A549 (cell line): Measurements from ENCODE around the gene SETDB2. TPM values are rescaled to one million over a fixed set of nuclear protein-coding genes. Genes with fewer than 3 reads are reported as not detected.

Experiments used
- ATAC-seq, 2 experiments: fragments of 200-7000 bp in 1 of 2; fragments of >200 bp in 1 of 2; cut with Nextera tagmentation in 1 of 2; cut with Tn5 transposase in 1 of 2; 3 replicates each; pipeline versions ENCODE4 v1.8.0 to v1.9.1; 2018 to 2020; ENCODE audit warnings: mild to moderate bottlenecking in 1 of 2, moderate library complexity in 1 of 2
- CTCF ChIA-PET: fragments of 300-600 bp; sonication (Branson Sonifier 250); formaldehyde crosslinking; extraction: SDS; loops from one replicate; lab custom pipeline; 2021; ENCODE audit warnings: antibody characterized with exemption, inconsistent platforms; lab: Yijun Ruan, JAX
- POLR2A ChIA-PET: fragments of 350-600 bp; formaldehyde crosslinking; extraction: SDS; loops from one replicate; lab custom pipeline; 2021; ENCODE audit warnings: antibody characterized with exemption, inconsistent platforms; lab: Yijun Ruan, JAX
- DNase-seq, 2 experiments: peaks; one replicate each; pipeline versions ENCODE4 v3.0.0 to v3.0.0-alpha.2; 2011 to 2016; ENCODE audit warnings: low read depth in 1 of 2, low spot score in 1 of 2
- FAIRE-seq: peaks from 2 replicates; lab custom pipeline; 2011; peaks lifted over from hg19 to GRCh38; lab: Jason Lieb, UNC
- H3K27ac ChIP-seq, 2 experiments: fragments of >200 bp; sonication (Bioruptor Twin); formaldehyde crosslinking; 3 replicates each; pipeline ENCODE4 v1.5.1; 2016 to 2017
- H3K4me1 ChIP-seq: fragments of >200 bp; sonication (Bioruptor Twin); formaldehyde crosslinking; 3 replicates; pipeline ENCODE4 v1.6.1; 2016
- H3K4me2 ChIP-seq: fragments of >200 bp; sonication (Bioruptor Twin); formaldehyde crosslinking; 3 replicates; pipeline ENCODE4 v1.6.1; 2016
- H3K4me3 ChIP-seq: fragments of >200 bp; sonication (Bioruptor Twin); formaldehyde crosslinking; 3 replicates; pipeline ENCODE4 v1.5.1; 2016
- H3K9me3 ChIP-seq: fragments of >200 bp; sonication (Bioruptor Twin); formaldehyde crosslinking; 3 replicates; pipeline ENCODE4 v1.6.1; 2016
- CEBPB ChIP-seq, 2 experiments: fragments of >200 bp in 1 of 2; sonication (Bioruptor Twin) in 1 of 2; formaldehyde crosslinking in 1 of 2; IDR thresholded peaks; 2 replicates each; pipeline ENCODE4 v1.6.1; 2012 to 2016
- CHD4 ChIP-seq: fragments of 200-600 bp; sonication (generic); IDR thresholded peaks from 2 replicates; pipeline ENCODE4 v1.6.1; 2016; ENCODE audit warnings: antibody characterized with exemption, mild to moderate bottlenecking, borderline replicate concordance
- EHF ChIP-seq: fragments of 250-450 bp; sonication (Bioruptor Pico); IDR thresholded peaks from 2 replicates; pipeline ENCODE4 v1.5.0; 2020; ENCODE audit warnings: mild to moderate bottlenecking
- EHMT2 ChIP-seq: fragments of 200-600 bp; sonication (generic); IDR thresholded peaks from 2 replicates; pipeline ENCODE4 v1.6.1; 2016; ENCODE audit warnings: antibody characterized with exemption, low read depth, mild to moderate bottlenecking, moderate library complexity
- ESRRA ChIP-seq: fragments of 150-350 bp; IDR thresholded peaks from 2 replicates; pipeline ENCODE4 v1.6.1; 2014; ENCODE audit warnings: mild to moderate bottlenecking, low read length, borderline replicate concordance
- FOSL2 ChIP-seq, 2 experiments: fragments of 450-650 bp in 1 of 2; fragments of >200 bp in 1 of 2; sonication (Bioruptor Twin) in 1 of 2; formaldehyde crosslinking; IDR thresholded peaks; 2 replicates each; pipeline versions ENCODE4 v1.5.0 to v1.6.1; 2016 to 2020; ENCODE audit warnings: mild to moderate bottlenecking in 1 of 2, moderate library complexity in 1 of 2
- FOXS1 ChIP-seq: fragments of 250-450 bp; sonication (Bioruptor Pico); IDR thresholded peaks from 2 replicates; pipeline ENCODE4 v1.5.0; 2020; ENCODE audit warnings: mild to moderate bottlenecking, moderate library complexity
- HOXB13 ChIP-seq: fragments of 250-450 bp; sonication (Bioruptor Pico); IDR thresholded peaks from 2 replicates; pipeline ENCODE4 v1.5.0; 2020; ENCODE audit warnings: low read depth, mild to moderate bottlenecking, moderate library complexity
- HOXB5 ChIP-seq: fragments of 250-450 bp; sonication (Bioruptor Pico); IDR thresholded peaks from 2 replicates; pipeline ENCODE4 v1.5.0; 2020; ENCODE audit warnings: mild to moderate bottlenecking, moderate library complexity
- MAFK ChIP-seq: fragments of 450-650 bp; IDR thresholded peaks from 2 replicates; pipeline ENCODE4 v1.6.1; 2014; ENCODE audit not compliant: partially characterized antibody
- MAZ ChIP-seq: fragments of 150-350 bp; IDR thresholded peaks from 2 replicates; pipeline ENCODE4 v1.6.1; 2014; ENCODE audit warnings: antibody characterized with exemption, low read depth, low read length, borderline replicate concordance
- RAD21 ChIP-seq, 2 experiments: fragments of >200 bp in 1 of 2; sonication (Bioruptor Twin) in 1 of 2; formaldehyde crosslinking in 1 of 2; IDR thresholded peaks in 1 of 2; conservative IDR thresholded peaks in 1 of 2; 2 replicates in 1 of 2; 3 replicates in 1 of 2; pipeline ENCODE4 v1.6.1; 2012 to 2018; ENCODE audit warnings: inconsistent platforms in 1 of 2
- RNF2 ChIP-seq: fragments of 200-600 bp; sonication (generic); IDR thresholded peaks from 2 replicates; pipeline ENCODE4 v1.6.1; 2016; ENCODE audit warnings: low read depth, mild to moderate bottlenecking, antibody characterized with exemption, moderate library complexity, borderline replicate concordance
- SMC3 ChIP-seq: fragments of >200 bp; sonication (Bioruptor Twin); formaldehyde crosslinking; IDR thresholded peaks from 3 replicates; pipeline ENCODE4 v1.6.1; 2018; ENCODE audit warnings: inconsistent platforms
- SREBF2 ChIP-seq: fragments of 450-650 bp; IDR thresholded peaks from 2 replicates; pipeline ENCODE4 v1.6.1; 2014; ENCODE audit warnings: mild to moderate bottlenecking, moderate library complexity
- TP53 ChIP-seq: fragments of 250-450 bp; sonication (Bioruptor Pico); IDR thresholded peaks from 2 replicates; pipeline ENCODE4 v1.5.0; 2021; ENCODE audit warnings: mild to moderate bottlenecking, moderate library complexity
- ZC3H11A ChIP-seq: fragments of 450-650 bp; IDR thresholded peaks from 2 replicates; pipeline ENCODE4 v1.6.1; 2014; ENCODE audit warnings: antibody characterized with exemption, mild to moderate bottlenecking
- ZNF302 ChIP-seq: fragments of 250-450 bp; sonication (Bioruptor Pico); IDR thresholded peaks from 2 replicates; pipeline ENCODE4 v1.9.0; 2021; ENCODE audit warnings: inconsistent platforms, mild to moderate bottlenecking, moderate library complexity
- WGBS: methylation state at CpG from one replicate; pipeline ENCODE4 v1.1.6; 2017; ENCODE audit errors: missing lambda C conversion rate; 5-methylcytosine and 5-hydroxymethylcytosine counted together
- polyA plus RNA-seq, 4 experiments: library from polyadenylated mRNA; depleted of rRNA in 3 of 4; stranded (reverse); fragments of >200 nt; fragmentation: RNase III in 1 of 4; extraction: RNeasy Plus Mini Kit Qiagen cat#74134 plus additional on column Dnase treatment in 1 of 4; gene quantifications; 2 replicates in 3 of 4; 3 replicates in 1 of 4; pipeline ENCODE4 v1.2.3, GENCODE V29; 2011 to 2017
- TF ChIP-seq, protein P1 (sequence below): fragments of 200-600 bp; sonication (generic); IDR thresholded peaks from 2 replicates; pipeline ENCODE4 v1.6.1; 2016; ENCODE audit warnings: antibody characterized with exemption, mild to moderate bottlenecking, moderate library complexity
- TF ChIP-seq, protein P2 (sequence below): IDR thresholded peaks from 2 replicates; pipeline ENCODE4 v1.6.1; 2012
- TF ChIP-seq, protein P3 (sequence below): fragments of 450-650 bp; IDR thresholded peaks from 2 replicates; pipeline ENCODE4 v1.6.1; 2014; ENCODE audit warnings: antibody characterized with exemption

SETDB2 gene
- polyA plus RNA-seq, 2 of the 4 experiments (the other 2 are of a cell fraction), result 1.3 to 4.6 TPM

DNA sequence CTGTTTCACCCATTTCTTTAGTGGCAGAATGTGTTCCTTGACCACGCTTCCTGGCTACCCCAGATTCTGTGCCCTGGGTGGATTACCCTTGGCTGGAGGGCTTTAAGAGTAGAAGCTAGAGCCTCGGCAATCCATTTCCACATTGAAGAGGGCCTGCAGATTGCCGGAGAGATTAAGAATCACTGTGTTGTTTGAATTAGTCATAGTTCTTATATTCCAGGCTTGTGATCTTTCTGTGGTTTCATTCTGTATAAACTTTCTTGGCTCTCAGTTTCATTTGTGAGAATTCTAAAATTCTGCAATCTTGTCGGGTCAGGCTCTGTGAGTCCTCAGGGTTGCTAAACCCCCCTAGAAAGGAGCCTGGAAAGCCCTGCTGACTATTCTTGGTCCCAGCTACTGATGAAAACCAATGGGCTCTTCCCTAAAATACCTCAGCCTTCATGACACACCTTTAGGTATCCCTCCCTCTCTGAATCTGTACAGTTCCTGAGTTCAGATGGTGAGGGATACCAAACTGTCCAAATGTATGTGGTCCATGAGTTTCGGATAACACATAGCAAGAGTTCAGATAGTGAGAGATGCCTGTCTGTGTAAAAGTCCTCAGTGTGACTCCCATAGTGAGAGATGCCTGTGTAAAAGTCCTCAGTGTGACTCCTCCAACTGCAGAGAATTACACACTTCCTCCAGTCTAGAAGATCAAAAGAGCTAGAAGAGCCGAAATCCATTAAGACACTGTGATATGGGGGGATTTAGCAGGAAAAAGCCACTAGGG lies 56.0 kb downstream of the SETDB2 start:
- no peak overlapping the region for H3K27ac ChIP-seq
- TF ChIP-seq HOXB5 (CRISPR knock-in tag) (no peak), RNF2 (no peak), CEBPB (IDR thresholded peaks at IDR 0.05) (no peak), EHF (CRISPR knock-in tag) (no peak), ZC3H11A (no peak), TP53 (CRISPR knock-in tag) (no peak), ESRRA (no peak), ZNF302 (CRISPR knock-in tag) (no peak), MAZ (no peak), FOXS1 (CRISPR knock-in tag) (no peak), FOSL2 (IDR thresholded peaks at IDR 0.05) (no peak), FOSL2 (CRISPR knock-in tag; IDR thresholded peaks at IDR 0.05) (no peak), EHMT2 (no peak), SMC3 (no peak), RAD21 (conservative IDR thresholded peaks at IDR 0.05 in 1 of 2, IDR thresholded peaks at IDR 0.05 in 1 of 2) (no peak), CHD4 (no peak), MAFK (no peak)
- TF ChIP-seq, protein P1, sequence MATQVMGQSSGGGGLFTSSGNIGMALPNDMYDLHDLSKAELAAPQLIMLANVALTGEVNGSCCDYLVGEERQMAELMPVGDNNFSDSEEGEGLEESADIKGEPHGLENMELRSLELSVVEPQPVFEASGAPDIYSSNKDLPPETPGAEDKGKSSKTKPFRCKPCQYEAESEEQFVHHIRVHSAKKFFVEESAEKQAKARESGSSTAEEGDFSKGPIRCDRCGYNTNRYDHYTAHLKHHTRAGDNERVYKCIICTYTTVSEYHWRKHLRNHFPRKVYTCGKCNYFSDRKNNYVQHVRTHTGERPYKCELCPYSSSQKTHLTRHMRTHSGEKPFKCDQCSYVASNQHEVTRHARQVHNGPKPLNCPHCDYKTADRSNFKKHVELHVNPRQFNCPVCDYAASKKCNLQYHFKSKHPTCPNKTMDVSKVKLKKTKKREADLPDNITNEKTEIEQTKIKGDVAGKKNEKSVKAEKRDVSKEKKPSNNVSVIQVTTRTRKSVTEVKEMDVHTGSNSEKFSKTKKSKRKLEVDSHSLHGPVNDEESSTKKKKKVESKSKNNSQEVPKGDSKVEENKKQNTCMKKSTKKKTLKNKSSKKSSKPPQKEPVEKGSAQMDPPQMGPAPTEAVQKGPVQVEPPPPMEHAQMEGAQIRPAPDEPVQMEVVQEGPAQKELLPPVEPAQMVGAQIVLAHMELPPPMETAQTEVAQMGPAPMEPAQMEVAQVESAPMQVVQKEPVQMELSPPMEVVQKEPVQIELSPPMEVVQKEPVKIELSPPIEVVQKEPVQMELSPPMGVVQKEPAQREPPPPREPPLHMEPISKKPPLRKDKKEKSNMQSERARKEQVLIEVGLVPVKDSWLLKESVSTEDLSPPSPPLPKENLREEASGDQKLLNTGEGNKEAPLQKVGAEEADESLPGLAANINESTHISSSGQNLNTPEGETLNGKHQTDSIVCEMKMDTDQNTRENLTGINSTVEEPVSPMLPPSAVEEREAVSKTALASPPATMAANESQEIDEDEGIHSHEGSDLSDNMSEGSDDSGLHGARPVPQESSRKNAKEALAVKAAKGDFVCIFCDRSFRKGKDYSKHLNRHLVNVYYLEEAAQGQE, result no peak
- TF ChIP-seq, protein P2, sequence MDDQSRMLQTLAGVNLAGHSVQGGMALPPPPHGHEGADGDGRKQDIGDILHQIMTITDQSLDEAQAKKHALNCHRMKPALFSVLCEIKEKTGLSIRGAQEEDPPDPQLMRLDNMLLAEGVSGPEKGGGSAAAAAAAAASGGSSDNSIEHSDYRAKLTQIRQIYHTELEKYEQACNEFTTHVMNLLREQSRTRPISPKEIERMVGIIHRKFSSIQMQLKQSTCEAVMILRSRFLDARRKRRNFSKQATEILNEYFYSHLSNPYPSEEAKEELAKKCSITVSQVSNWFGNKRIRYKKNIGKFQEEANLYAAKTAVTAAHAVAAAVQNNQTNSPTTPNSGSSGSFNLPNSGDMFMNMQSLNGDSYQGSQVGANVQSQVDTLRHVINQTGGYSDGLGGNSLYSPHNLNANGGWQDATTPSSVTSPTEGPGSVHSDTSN, result no peak
- H3K4me1 ChIP-seq, result no peaks in the 10 kb centered on the region
- no peak overlapping the region for H3K4me2 ChIP-seq
- ChIA-PET POLR2A (no interaction called here), CTCF (no interaction called here)
- no peak overlapping the region for H3K4me3 ChIP-seq
- no peak for ATAC-seq
- DNase-seq, result no peak
- FAIRE-seq, result no peak
- WGBS, result 83% methylated on average over 6 of the region's 6 CpGs
- no peaks in the 10 kb centered on the region for H3K9me3 ChIP-seq

DNA sequence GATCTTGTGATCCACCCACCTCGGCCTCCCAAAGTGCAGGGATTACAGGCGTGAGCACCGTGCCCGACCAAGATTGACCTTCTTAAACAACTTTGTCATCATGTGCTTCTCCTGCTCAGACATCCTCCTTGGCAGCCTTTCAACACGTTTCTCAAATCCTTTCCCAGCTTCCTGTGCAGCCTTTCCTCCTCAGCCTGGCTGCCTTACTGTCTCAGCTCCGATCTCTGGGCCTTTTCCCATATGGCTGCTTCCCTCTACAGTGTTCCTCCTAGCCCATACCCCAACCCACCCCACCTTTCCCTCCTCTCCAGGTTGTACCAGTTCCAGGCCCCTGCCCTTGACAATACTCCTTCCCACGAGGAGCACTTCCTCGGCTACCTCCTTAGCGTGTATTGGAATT lies 58.9 kb downstream of the SETDB2 start:
- POLR2A ChIA-PET, result no interaction called here
- TF ChIP-seq, protein P3, sequence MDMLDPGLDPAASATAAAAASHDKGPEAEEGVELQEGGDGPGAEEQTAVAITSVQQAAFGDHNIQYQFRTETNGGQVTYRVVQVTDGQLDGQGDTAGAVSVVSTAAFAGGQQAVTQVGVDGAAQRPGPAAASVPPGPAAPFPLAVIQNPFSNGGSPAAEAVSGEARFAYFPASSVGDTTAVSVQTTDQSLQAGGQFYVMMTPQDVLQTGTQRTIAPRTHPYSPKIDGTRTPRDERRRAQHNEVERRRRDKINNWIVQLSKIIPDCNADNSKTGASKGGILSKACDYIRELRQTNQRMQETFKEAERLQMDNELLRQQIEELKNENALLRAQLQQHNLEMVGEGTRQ, result no peak
- TF ChIP-seq SREBF2 (no peak), HOXB13 (no peak)
- no peaks in the 10 kb centered on the region for H3K4me1 ChIP-seq
- H3K4me2 ChIP-seq, result no peak overlapping the region
- H3K27ac ChIP-seq, result no peak overlapping the region
- CTCF ChIA-PET, result no interaction called here
- no peak overlapping the region for H3K4me3 ChIP-seq
- no peaks in the 10 kb centered on the region for H3K9me3 ChIP-seq
- DNase-seq (no peak), ATAC-seq (no peak), FAIRE-seq (no peak)
- 75% methylated on average over 9 of the region's 9 CpGs for WGBS
